ENCODE results near the gene LPAR3. TPM values are rescaled to one million over a fixed set of nuclear protein-coding genes. Genes with fewer than 3 reads are reported as not detected.
"Not testable (repeated sequence)": the region's sequence is repeated elsewhere in the genome, so short reads cannot be mapped to it uniquely, and the experiment has no call there.

Gene LPAR3
- total RNA-seq, 1 donor from 2014 or later = 0.47 TPM

DNA sequence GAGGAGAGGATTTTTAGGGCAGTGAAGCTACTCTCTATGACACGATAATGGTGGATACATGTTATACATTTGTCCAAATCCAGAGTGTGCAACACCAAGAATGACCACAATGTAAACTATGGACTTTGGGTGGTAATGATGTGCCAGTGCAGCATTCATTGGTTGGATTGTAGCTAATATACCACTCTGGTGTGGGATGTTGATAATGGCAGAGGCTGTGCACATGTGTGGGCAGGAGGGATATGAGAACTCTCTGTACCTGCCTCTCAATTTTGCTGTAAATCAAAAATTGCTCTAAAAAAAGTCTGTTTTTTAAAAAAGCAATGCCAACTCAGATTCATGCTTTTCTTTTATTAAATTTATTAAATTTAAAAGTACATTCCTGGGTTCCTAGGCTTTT, 27.2 kb upstream of the LPAR3 start:
- DNase-seq (ENCODE audit: low spot score) = no peak
- Mint-ChIP-seq H3K4me1 (ENCODE audit: low read depth) (peaks cover 6% of the 10 kb centered on the region), H3K27ac (no peak overlapping the region), H3K27me3 (ENCODE audit: insufficient read depth) (peaks cover 12% of the 10 kb centered on the region), H3K9me3 (no peaks in the 10 kb centered on the region), H3K4me3 (no peak overlapping the region), H3K36me3 (ENCODE audit: low read depth) (no peaks in the 10 kb centered on the region)
- intact Hi-C loops (cut with micrococcal nuclease) = no loop called here

GRCh38 chr1:84919461-84919970, 26.5 kb upstream of the LPAR3 start:
- no peak overlapping the region for H3K27ac Mint-ChIP-seq
- no peak overlapping the region for H3K4me3 Mint-ChIP-seq
- intact Hi-C loops (cut with micrococcal nuclease) = no loop called here
- H3K27me3 Mint-ChIP-seq (ENCODE audit: insufficient read depth) = peaks cover 12% of the 10 kb centered on the region
- DNase-seq (ENCODE audit: low spot score) = no peak
- H3K36me3 Mint-ChIP-seq (ENCODE audit: low read depth) = no peaks in the 10 kb centered on the region
- peaks cover 6% of the 10 kb centered on the region for H3K4me1 Mint-ChIP-seq (ENCODE audit: low read depth)
- H3K9me3 Mint-ChIP-seq = no peaks in the 10 kb centered on the region

- Mint-ChIP-seq H3K36me3 (ENCODE audit: low read depth) (no peaks in the 10 kb centered on the region), H3K9me3 (no peaks in the 10 kb centered on the region), H3K27ac (no peak overlapping the region), H3K4me3 (no peak overlapping the region), H3K4me1 (ENCODE audit: low read depth) (peaks cover 6% of the 10 kb centered on the region), H3K27me3 (ENCODE audit: insufficient read depth) (peaks cover 12% of the 10 kb centered on the region)
- intact Hi-C loops (cut with micrococcal nuclease) = no loop called here
- DNase-seq (ENCODE audit: low spot score) = no peak
These were observed 25.8 kb upstream of the LPAR3 start for GRCh38 chr1:84918726-84919336.

DNA sequence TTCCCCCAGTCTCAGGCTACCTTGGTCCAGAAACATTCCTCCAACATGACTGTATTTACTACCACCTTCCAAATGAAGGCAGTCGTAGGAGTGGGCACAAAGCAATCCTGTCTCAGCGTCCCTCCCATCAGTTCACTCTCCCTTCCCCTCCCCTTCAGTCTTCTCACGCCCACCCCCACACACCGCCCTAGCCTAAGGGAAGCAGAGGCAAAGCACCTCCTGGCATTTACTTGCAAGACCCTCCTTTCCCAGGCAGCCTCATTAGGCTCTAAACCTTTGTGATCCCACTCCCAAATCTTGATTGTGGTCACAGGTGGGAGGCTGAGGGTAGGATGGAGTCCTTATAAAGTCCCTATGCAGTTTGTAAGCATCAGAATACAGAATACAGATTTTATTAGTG, 23.9 kb upstream of the LPAR3 start:
- intact Hi-C loops (cut with micrococcal nuclease) = no loop called here
- peaks cover 23% of the 10 kb centered on the region for H3K27me3 Mint-ChIP-seq (ENCODE audit: insufficient read depth)
- no peaks in the 10 kb centered on the region for H3K36me3 Mint-ChIP-seq (ENCODE audit: low read depth)
- H3K27ac Mint-ChIP-seq = no peak overlapping the region
- no peaks in the 10 kb centered on the region for H3K4me1 Mint-ChIP-seq (ENCODE audit: low read depth)
- H3K4me3 Mint-ChIP-seq = no peak overlapping the region
- no peak for DNase-seq (ENCODE audit: low spot score)
- H3K9me3 Mint-ChIP-seq = no peaks in the 10 kb centered on the region

GRCh38 chr1:84913555-84913892, 20.5 kb upstream of the LPAR3 start:
- no peaks in the 10 kb centered on the region for H3K4me1 Mint-ChIP-seq (ENCODE audit: low read depth)
- DNase-seq (ENCODE audit: low spot score) = no peak
- H3K4me3 Mint-ChIP-seq = no peak overlapping the region
- no peak overlapping the region for H3K27ac Mint-ChIP-seq
- intact Hi-C loops (cut with micrococcal nuclease) = no loop called here
- H3K27me3 Mint-ChIP-seq (ENCODE audit: insufficient read depth) = peaks cover 40% of the 10 kb centered on the region
- no peaks in the 10 kb centered on the region for H3K36me3 Mint-ChIP-seq (ENCODE audit: low read depth)
- H3K9me3 Mint-ChIP-seq = peaks cover 4% of the 10 kb centered on the region

DNA sequence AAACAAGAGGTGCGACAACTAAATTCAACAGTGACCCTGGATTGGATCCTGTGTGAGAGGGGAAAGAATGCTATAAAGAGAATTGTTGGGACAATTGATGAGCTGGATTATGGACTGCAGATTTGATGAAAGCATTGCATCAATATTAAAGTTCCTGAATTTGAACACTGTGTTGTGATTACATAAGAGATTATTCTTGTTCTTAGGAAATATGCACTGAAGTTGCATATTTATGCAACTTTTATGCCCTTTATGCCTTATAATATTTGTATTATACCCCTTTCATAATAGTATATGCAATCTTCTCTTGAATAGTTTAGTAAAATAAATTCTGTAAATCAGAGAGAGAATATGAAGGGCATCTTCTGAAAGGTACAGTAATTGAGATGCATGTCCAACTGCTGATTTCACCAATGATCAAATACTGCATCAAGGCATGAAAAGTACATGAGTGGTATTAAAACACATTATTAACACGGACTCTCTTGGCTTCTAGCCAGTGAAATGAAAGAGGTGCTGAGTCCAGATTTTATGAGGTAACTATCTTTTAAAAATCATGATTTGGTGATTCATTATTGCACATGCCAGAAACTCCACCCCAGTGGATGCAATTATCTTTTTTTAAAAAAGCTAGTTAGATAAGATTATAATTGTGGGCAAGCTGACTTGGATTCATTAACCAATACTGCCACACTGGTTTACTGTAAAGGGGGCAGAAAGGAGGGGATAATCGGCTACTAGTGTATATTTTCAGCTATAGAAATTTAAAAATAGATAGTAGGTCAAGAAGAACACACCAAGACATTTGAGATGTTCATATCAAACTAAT, 19.9 kb upstream of the LPAR3 start:
- Mint-ChIP-seq H3K27me3 (ENCODE audit: insufficient read depth) (peaks cover 39% of the 10 kb centered on the region), H3K27ac (no peak overlapping the region), H3K9me3 (peaks cover 4% of the 10 kb centered on the region), H3K4me3 (no peak overlapping the region), H3K36me3 (ENCODE audit: low read depth) (no peaks in the 10 kb centered on the region), H3K4me1 (ENCODE audit: low read depth) (no peaks in the 10 kb centered on the region)
- intact Hi-C loops (cut with micrococcal nuclease) = no loop called here
- no peak for DNase-seq (ENCODE audit: low spot score)

DNA sequence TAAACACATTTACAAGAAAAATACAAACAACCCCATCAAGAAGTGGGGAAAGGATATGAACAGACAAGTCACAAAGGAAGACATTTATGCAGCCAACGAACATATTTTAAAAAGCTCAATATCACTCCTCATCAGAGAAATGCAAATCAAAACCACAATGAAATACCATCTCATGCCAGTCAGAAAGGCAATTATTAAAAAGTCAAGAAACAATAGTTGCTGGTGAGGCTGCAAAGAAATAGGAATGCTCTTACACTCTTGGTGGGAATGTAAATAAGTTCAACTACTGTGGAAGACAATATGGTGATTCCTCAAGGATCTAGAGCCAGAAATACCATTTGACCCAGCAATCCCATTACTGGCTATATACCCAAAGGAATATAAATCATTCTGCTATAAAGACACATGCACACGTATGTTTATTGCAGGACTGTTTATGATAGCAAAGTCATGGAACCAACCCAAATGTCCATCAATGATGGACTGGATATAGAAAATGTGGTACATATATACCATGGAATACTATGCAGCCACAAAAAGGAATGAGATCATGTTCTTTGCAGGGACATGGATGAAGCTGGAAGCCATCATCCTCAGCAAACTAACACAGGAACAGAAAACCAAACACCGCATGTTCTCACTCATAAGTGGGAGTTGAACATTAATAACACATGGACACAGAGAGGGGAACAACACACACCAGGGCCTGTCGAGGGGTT, 15.9 kb upstream of the LPAR3 start:
- H3K4me1 Mint-ChIP-seq (ENCODE audit: low read depth); H3K36me3 Mint-ChIP-seq (ENCODE audit: low read depth); DNase-seq (ENCODE audit: low spot score); H3K9me3 Mint-ChIP-seq; H3K27ac Mint-ChIP-seq; H3K4me3 Mint-ChIP-seq; intact Hi-C loops (cut with micrococcal nuclease): not testable (repeated sequence)
- peaks cover 29% of the 10 kb centered on the region for H3K27me3 Mint-ChIP-seq (ENCODE audit: insufficient read depth)

DNA sequence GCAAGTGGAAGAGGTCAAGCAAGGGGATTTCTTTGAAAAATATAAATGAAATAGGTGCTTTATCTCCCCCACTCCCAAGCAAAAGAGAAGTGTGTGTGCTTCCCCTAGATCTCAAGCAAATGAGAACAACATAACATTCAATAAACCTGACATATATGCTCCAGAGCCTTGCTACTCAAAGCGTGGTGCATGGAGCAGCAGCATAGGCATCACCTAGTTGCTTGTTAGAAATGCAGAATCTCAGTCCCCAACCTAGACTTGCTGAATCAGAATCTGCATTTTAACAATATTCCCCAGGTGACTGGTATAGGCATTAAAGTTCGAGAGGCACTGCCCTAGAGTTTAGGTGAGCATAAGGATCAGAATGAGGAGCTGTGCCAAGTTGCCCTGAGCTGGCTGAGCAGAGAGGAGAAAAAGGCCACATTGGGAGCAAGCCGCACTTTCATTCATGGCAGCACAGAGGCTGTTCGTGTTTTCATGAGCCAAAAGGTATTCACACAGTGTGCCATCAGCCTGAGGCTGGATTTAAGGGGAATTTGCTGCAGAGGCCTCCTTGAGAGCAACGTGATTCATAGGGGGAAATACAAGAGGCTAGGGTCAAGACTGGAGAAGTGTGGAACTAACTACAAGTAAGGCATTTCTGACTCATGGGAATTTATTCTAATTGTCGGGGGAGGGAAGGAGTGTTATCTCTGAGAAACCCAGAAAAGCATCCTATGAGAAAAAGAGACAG, 14.3 kb upstream of the LPAR3 start:
- H3K4me3 Mint-ChIP-seq = no peak overlapping the region
- H3K4me1 Mint-ChIP-seq (ENCODE audit: low read depth) = no peaks in the 10 kb centered on the region
- DNase-seq (ENCODE audit: low spot score) = no peak
- peaks cover 8% of the 10 kb centered on the region for H3K9me3 Mint-ChIP-seq
- intact Hi-C loops (cut with micrococcal nuclease) = no loop called here
- peaks cover 22% of the 10 kb centered on the region for H3K27me3 Mint-ChIP-seq (ENCODE audit: insufficient read depth)
- no peak overlapping the region for H3K27ac Mint-ChIP-seq
- H3K36me3 Mint-ChIP-seq (ENCODE audit: low read depth) = no peaks in the 10 kb centered on the region

GRCh38 chr1:84902727-84903126, 9.7 kb upstream of the LPAR3 start:
- H3K9me3 Mint-ChIP-seq; DNase-seq (ENCODE audit: low spot score); H3K4me3 Mint-ChIP-seq; H3K36me3 Mint-ChIP-seq (ENCODE audit: low read depth); H3K27ac Mint-ChIP-seq; intact Hi-C loops (cut with micrococcal nuclease); H3K4me1 Mint-ChIP-seq (ENCODE audit: low read depth): not testable (repeated sequence)
- H3K27me3 Mint-ChIP-seq (ENCODE audit: insufficient read depth) = peaks cover 19% of the 10 kb centered on the region

DNA sequence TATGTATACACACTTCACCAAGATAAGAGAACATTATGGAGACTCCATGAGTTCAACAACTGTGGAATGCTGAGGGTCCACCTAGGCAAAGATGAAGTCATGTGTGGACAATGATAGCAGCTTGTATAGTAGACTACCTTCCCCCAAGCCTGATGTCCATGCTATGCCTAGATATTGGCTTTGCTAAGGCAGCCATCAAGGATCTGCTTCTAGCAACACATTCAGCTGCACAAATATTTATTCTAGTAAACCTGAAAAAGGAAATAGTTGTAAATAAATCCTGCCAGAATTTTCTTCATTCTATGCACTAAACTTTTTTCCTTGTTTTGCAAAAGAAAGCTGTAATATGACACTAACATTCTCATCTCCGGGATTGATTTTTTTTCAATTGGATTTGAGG, 7.0 kb upstream of the LPAR3 start:
- Mint-ChIP-seq H3K9me3 (peaks cover 7% of the 10 kb centered on the region), H3K4me1 (ENCODE audit: low read depth) (no peaks in the 10 kb centered on the region), H3K27me3 (ENCODE audit: insufficient read depth) (peaks cover 38% of the 10 kb centered on the region), H3K4me3 (no peak overlapping the region), H3K36me3 (ENCODE audit: low read depth) (no peaks in the 10 kb centered on the region), H3K27ac (no peak overlapping the region)
- intact Hi-C loops (cut with micrococcal nuclease) = no loop called here
- no peak for DNase-seq (ENCODE audit: low spot score)

DNA sequence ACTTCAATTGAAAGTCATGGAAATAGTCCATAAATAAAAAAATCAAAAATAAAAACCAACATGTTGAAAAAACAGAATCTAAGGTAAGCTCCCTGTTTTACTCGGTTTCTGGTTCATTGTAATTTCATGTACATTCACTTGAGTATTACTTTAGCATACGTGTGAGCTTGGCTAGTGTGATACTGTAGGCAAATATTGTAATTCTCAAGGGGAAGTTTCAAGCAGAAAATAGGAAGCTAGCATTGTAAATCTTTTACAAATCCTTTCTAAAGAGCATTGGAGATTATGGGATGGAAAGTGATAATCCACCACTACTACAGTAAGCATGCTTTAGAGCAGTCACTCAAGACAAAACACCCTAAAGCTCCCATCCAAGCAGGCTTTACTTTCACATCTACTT, 3.3 kb upstream of the LPAR3 start:
- intact Hi-C loops (cut with micrococcal nuclease) = no loop called here

DNA sequence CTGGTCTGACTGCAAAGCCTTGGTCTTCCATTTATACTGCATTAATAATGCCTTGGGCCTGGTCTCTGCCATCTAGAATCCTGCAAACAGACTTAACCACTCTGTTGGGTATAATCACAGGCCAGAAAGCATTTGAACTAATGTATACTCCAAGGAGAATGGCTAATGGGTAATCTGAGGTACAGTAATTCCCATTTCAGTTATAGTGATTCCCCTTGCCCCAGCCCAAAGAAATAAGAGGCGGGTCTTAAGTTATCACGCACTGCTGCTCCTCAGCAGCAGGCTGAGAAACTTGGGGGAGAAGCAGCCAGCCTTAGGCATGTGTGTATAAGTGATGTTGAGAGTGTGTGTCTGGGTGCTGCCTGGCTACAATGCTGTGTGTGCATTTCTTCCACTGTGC, 2.4 kb downstream of the LPAR3 start:
- no peak for DNase-seq (ENCODE audit: low spot score)
- Mint-ChIP-seq H3K4me1 (ENCODE audit: low read depth) (peaks cover 30% of the 10 kb centered on the region), H3K36me3 (ENCODE audit: low read depth) (peaks cover 5% of the 10 kb centered on the region), H3K9me3 (no peaks in the 10 kb centered on the region), H3K4me3 (no peak overlapping the region), H3K27ac (no peak overlapping the region), H3K27me3 (ENCODE audit: insufficient read depth) (peaks cover 35% of the 10 kb centered on the region)
- intact Hi-C loops (cut with micrococcal nuclease) = loop anchor here (5.0 kb wide), 1 partner anchor 38 kb away; no protein-coding TSS in a partner anchor

More for the DNA sequence above, 3.3 kb upstream of the LPAR3 start:
- H3K4me3 Mint-ChIP-seq = no peak overlapping the region
- no peaks in the 10 kb centered on the region for H3K9me3 Mint-ChIP-seq
- no peak overlapping the region for H3K27ac Mint-ChIP-seq
- peaks cover 3% of the 10 kb centered on the region for H3K36me3 Mint-ChIP-seq (ENCODE audit: low read depth)
- H3K4me1 Mint-ChIP-seq (ENCODE audit: low read depth) = peaks cover 10% of the 10 kb centered on the region
- peaks cover 61% of the 10 kb centered on the region for H3K27me3 Mint-ChIP-seq (ENCODE audit: insufficient read depth)
- DNase-seq (ENCODE audit: low spot score) = no peak

Measured in activated T-helper 1 cell treated with anti-CD3 and anti-CD28 coated beads, Interleukin-12 subunit alpha, Interleukin-12 subunit beta, Interleukin-2, Interleukin-4 antibody, amounts not matched to agents 30 ng/mL and 10 ng/mL and 1 ng/mL, durations not matched to agents 14 hours and 24 hours and 36 hours (primary cell).